Measurements from ENCODE around the gene TMEM154. TPM values are rescaled to one million over a fixed set of nuclear protein-coding genes. Genes with fewer than 3 reads are reported as not detected.

The TMEM154 gene
- polyA plus RNA-seq, 1 of the 3 experiments (the other 2 are of a cell fraction) = 0.58 TPM

Other genes starting within 250 kb of the TMEM154 start
- gene FBXW7, start 143.9 kb downstream of the TMEM154 start, polyA plus RNA-seq (2012; rRNA removed) = 7.7 and 11.4 TPM in 2 replicates
- gene TIGD4, start 99.7 kb upstream of the TMEM154 start, polyA plus RNA-seq (2012; rRNA removed) = 0.13 and 0.28 TPM in 2 replicates
- gene ARFIP1, start 100.0 kb upstream of the TMEM154 start, polyA plus RNA-seq (2012; rRNA removed) = 15.7 and 17.4 TPM in 2 replicates